ENCODE data around the gene IGFBP3. TPM values are rescaled to one million over a fixed set of nuclear protein-coding genes. Genes with fewer than 3 reads are reported as not detected.

IGFBP3 gene, protein sequence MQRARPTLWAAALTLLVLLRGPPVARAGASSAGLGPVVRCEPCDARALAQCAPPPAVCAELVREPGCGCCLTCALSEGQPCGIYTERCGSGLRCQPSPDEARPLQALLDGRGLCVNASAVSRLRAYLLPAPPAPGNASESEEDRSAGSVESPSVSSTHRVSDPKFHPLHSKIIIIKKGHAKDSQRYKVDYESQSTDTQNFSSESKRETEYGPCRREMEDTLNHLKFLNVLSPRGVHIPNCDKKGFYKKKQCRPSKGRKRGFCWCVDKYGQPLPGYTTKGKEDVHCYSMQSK
- 35.2 and 40.2 TPM in 2 replicates for total RNA-seq
- long read RNA-seq, transcript IGFBP3-201 (5 exons, 2,262 nt) = major isoform, 6 of 12 reads
- long read RNA-seq, partial matches to known transcripts = 3 of 12 reads
- long read RNA-seq, other reads (novel, unspliced or antisense) = 3 of 12 reads

DNA sequence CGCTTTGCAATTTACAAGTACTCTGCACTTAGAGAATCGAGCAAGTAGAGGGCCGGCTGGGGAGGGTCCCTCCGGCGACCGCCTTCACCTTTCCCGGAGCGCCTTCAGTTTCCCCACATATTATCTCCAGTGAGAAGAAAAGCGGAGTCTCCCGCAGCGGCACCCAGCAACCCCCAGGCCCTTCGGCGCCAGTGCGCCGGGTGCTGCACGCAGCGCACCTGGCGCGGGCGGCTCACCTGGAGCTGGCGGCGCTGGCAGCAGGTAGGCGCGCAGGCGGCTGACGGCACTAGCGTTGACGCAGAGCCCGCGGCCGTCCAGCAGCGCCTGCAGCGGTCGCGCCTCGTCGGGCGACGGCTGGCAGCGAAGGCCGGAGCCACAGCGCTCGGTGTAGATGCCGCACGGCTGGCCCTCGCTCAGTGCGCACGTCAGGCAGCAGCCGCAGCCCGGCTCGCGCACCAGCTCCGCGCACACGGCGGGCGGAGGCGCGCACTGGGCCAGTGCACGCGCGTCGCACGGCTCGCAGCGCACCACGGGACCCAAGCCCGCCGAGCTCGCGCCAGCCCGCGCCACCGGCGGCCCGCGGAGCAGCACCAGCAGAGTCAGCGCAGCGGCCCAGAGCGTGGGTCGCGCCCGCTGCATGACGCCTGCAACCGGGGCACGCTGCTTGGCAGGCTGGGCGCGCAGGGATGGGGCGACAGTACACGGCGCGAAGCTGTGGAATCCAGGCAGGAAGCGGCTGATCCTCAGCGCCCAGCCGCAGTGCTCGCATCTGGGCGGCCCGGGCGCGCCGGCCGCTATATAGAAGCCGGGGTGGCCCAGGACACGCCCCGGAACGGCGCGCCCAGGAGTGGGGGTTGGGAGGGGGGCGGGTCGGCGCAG, at the start of gene IGFBP3:
Gene IGFBP3, minus strand, starts transcription at position 771 of the 879 bp plus-strand sequence. Its CDS starts 132 bp downstream, at position 639.
- peak; percentile 38 for DNase-seq (ENCODE audit: low read depth, low spot score)
- H3K36me3 Mint-ChIP-seq (ENCODE audit: low read depth) = peaks cover 4% of the 10 kb centered on the region
- H3K4me1 Mint-ChIP-seq = peaks cover 57% of the 10 kb centered on the region
- no peak within 1 kb of the TSS for H3K27ac Mint-ChIP-seq (ENCODE audit: unreplicated experiment)
- no peak for TF ChIP-seq CTCF (conservative IDR thresholded peaks at IDR 0.05)
- H3K27me3 Mint-ChIP-seq (ENCODE audit: low read depth) = peaks cover 56% of the 10 kb centered on the region
- no peaks in the 10 kb centered on the region for H3K9me3 Mint-ChIP-seq
- H3K4me3 Mint-ChIP-seq = peak within 1 kb of the TSS; percentile 92

- Mint-ChIP-seq H3K36me3 (ENCODE audit: low read depth) (no peaks in the 10 kb centered on the region), H3K4me1 (peaks cover 20% of the 10 kb centered on the region), H3K27ac (ENCODE audit: unreplicated experiment) (no peak overlapping the region), H3K9me3 (no peaks in the 10 kb centered on the region), H3K4me3 (no peak overlapping the region), H3K27me3 (ENCODE audit: low read depth) (peaks cover 46% of the 10 kb centered on the region)
- no peak for TF ChIP-seq CTCF (conservative IDR thresholded peaks at IDR 0.05)
- no peak for DNase-seq (ENCODE audit: low read depth, low spot score)
Observed at GRCh38 chr7:45970454-45970853, 49.4 kb upstream of the IGFBP3 start.

- Mint-ChIP-seq H3K4me3 (no peak overlapping the region), H3K4me1 (peaks cover 16% of the 10 kb centered on the region), H3K9me3 (no peaks in the 10 kb centered on the region), H3K27ac (ENCODE audit: unreplicated experiment) (peak overlapping the region; percentile 95), H3K36me3 (ENCODE audit: low read depth) (no peaks in the 10 kb centered on the region), H3K27me3 (ENCODE audit: low read depth) (peaks cover 43% of the 10 kb centered on the region)
- DNase-seq (ENCODE audit: low read depth, low spot score) = no peak
- no peak for TF ChIP-seq CTCF (conservative IDR thresholded peaks at IDR 0.05)
Observed at GRCh38 chr7:45969940-45970339, 48.9 kb upstream of the IGFBP3 start.

GRCh38 chr7:45968856-45969541, 47.9 kb upstream of the IGFBP3 start:
- H3K27me3 Mint-ChIP-seq (ENCODE audit: low read depth) = peaks cover 39% of the 10 kb centered on the region
- H3K36me3 Mint-ChIP-seq (ENCODE audit: low read depth) = no peaks in the 10 kb centered on the region
- DNase-seq (ENCODE audit: low read depth, low spot score) = no peak
- no peaks in the 10 kb centered on the region for H3K9me3 Mint-ChIP-seq
- H3K4me3 Mint-ChIP-seq = no peak overlapping the region
- no peak overlapping the region for H3K27ac Mint-ChIP-seq (ENCODE audit: unreplicated experiment)
- peaks cover 6% of the 10 kb centered on the region for H3K4me1 Mint-ChIP-seq
- TF ChIP-seq CTCF (conservative IDR thresholded peaks at IDR 0.05) = no peak

DNA sequence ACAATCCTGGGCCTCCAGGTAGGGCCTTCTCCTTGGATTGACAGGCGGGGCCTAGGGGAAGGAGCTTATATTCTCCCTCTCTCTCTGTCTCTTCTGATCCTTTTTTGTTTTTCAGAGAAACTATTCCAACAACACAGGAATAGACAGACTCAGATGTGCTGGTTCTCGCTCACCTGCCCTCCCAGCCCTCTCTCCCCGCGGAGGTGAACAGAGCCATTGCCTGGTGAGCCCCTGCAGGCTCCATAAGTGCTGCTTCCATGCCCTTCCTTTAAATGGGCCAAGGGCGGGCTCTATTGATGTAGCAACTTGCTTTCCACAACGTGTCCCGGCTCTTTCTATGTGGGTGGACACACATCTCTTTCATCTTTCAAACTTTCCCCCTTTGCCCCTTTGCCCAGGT, 47.2 kb upstream of the IGFBP3 start:
- no peaks in the 10 kb centered on the region for H3K36me3 Mint-ChIP-seq (ENCODE audit: low read depth)
- no peaks in the 10 kb centered on the region for H3K4me1 Mint-ChIP-seq
- no peak for DNase-seq (ENCODE audit: low read depth, low spot score)
- no peaks in the 10 kb centered on the region for H3K9me3 Mint-ChIP-seq
- no peak for TF ChIP-seq CTCF (conservative IDR thresholded peaks at IDR 0.05)
- no peak overlapping the region for H3K4me3 Mint-ChIP-seq
- no peak overlapping the region for H3K27ac Mint-ChIP-seq (ENCODE audit: unreplicated experiment)
- peaks cover 36% of the 10 kb centered on the region for H3K27me3 Mint-ChIP-seq (ENCODE audit: low read depth)
